ENCODE measurements around the gene ZEB1.

- no peak for TF ChIP-seq CTCF (IDR thresholded peaks at IDR 0.05)
- TF ChIP-seq EZH2phosphoT487 (IDR thresholded peaks at IDR 0.05), result no peak
Observed at GRCh38 chr10:31557854-31558253, 238.8 kb downstream of the ZEB1 start.

Measured in neural progenitor cell (in vitro differentiated cells).